ENCODE data around the gene MYLK2.
"Not testable (repeated sequence)": the region's sequence is repeated elsewhere in the genome, so short reads cannot be mapped to it uniquely, and the experiment has no call there.

DNA sequence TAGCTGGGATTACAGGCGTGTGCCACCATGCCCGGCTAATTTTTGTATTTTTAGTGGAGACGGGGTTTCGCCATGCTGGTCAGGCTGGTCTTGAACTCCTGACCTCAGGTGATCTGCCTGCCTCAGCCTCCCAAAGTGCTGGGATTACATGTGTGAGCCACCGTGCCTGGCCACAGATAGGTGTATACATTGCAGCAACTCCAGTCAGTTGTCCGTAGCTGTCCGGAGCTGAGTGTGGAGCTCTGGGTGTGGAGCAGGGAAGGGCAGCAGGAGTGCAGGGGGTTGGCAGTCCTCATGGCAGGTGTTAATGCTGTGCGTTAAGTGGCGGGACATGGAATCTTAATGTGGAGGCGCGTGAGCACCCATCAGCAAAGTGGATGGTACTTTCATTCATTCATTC is 8.9 kb downstream of the MYLK2 start:
- TF ChIP-seq, protein P1, sequence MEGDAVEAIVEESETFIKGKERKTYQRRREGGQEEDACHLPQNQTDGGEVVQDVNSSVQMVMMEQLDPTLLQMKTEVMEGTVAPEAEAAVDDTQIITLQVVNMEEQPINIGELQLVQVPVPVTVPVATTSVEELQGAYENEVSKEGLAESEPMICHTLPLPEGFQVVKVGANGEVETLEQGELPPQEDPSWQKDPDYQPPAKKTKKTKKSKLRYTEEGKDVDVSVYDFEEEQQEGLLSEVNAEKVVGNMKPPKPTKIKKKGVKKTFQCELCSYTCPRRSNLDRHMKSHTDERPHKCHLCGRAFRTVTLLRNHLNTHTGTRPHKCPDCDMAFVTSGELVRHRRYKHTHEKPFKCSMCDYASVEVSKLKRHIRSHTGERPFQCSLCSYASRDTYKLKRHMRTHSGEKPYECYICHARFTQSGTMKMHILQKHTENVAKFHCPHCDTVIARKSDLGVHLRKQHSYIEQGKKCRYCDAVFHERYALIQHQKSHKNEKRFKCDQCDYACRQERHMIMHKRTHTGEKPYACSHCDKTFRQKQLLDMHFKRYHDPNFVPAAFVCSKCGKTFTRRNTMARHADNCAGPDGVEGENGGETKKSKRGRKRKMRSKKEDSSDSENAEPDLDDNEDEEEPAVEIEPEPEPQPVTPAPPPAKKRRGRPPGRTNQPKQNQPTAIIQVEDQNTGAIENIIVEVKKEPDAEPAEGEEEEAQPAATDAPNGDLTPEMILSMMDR (conservative IDR thresholded peaks at IDR 0.05 in 1 of 2, IDR thresholded peaks at IDR 0.05 in 1 of 2; ENCODE audit: extremely low read depth in 1 of 2, insufficient read depth in 1 of 2, low read depth in 1 of 2, low read length in 2 of 2), result not testable (repeated sequence)
- TF ChIP-seq EZH2 (IDR thresholded peaks at IDR 0.05; ENCODE audit: borderline replicate concordance, low read length), result not testable (repeated sequence)
